ENCODE results near the gene CEP250. TPM values are rescaled to one million over a fixed set of nuclear protein-coding genes. Genes with fewer than 3 reads are reported as not detected.

The CEP250 gene
- total RNA-seq, 1 experiment from 2014 or later, result 41.0 TPM

- Mint-ChIP-seq H3K27me3 (ENCODE audit: insufficient read depth, unreplicated experiment) (peaks cover 9% of the 10 kb centered on the region), H3K36me3 (ENCODE audit: insufficient read depth, unreplicated experiment) (peaks cover 12% of the 10 kb centered on the region), H3K4me3 (ENCODE audit: unreplicated experiment) (no peak overlapping the region), H3K9me3 (ENCODE audit: unreplicated experiment) (no peaks in the 10 kb centered on the region), H3K4me1 (ENCODE audit: insufficient read depth, unreplicated experiment) (no peaks in the 10 kb centered on the region), H3K27ac (ENCODE audit: low read depth, unreplicated experiment) (no peak overlapping the region)
- TF ChIP-seq, protein P1, sequence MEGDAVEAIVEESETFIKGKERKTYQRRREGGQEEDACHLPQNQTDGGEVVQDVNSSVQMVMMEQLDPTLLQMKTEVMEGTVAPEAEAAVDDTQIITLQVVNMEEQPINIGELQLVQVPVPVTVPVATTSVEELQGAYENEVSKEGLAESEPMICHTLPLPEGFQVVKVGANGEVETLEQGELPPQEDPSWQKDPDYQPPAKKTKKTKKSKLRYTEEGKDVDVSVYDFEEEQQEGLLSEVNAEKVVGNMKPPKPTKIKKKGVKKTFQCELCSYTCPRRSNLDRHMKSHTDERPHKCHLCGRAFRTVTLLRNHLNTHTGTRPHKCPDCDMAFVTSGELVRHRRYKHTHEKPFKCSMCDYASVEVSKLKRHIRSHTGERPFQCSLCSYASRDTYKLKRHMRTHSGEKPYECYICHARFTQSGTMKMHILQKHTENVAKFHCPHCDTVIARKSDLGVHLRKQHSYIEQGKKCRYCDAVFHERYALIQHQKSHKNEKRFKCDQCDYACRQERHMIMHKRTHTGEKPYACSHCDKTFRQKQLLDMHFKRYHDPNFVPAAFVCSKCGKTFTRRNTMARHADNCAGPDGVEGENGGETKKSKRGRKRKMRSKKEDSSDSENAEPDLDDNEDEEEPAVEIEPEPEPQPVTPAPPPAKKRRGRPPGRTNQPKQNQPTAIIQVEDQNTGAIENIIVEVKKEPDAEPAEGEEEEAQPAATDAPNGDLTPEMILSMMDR (IDR thresholded peaks at IDR 0.05; ENCODE audit: unreplicated experiment), result no peak
- BruUV-seq (replicated peaks), result no TSS peak
- POLR2A ChIA-PET, result interaction anchor here (0.5 to 1.0 kb wide), 4 partner anchors 11 to 391 kb away, joined by 3 to 4 read pairs (median 3); no protein-coding TSS in a partner anchor
- intact Hi-C loops (cut with micrococcal nuclease), result loop anchor here (10.0 kb wide), 1 partner anchor 102 kb away; the partner anchor contains the start of genes CPNE1 and RBM12
- no peak for DNase-seq (ENCODE audit: unreplicated experiment)
- CTCF ChIA-PET, result interaction anchor here (0.6 to 1.4 kb wide), 2 partner anchors 99 to 431 kb away, joined by 3 to 5 read pairs; no protein-coding TSS in a partner anchor
These were observed 107.2 kb downstream of the CEP250 start for GRCh38 chr20:35562541-35563110.

DNA sequence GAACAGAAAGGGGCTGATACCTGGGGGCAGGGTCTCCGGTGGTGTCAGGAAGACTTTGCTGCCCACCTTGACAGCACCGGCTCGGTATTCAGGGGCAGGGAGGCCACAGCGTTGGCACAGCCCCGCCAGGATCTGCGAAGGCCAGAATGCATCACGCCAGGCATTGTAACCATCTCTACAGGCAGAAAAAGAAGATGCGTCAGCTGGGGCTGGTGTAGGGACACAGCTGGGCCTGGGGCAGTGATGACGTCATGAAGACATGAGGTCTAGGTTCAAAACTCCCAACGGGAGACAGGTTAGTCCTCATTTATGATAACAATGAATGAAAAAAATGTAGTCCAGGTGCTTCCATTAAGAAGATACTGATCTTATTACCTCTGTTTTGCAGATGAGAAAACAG, 108.4 kb downstream of the CEP250 start:
- ChIA-PET CTCF (interaction anchor here (0.6 kb wide), 1 partner anchor 427 kb away, joined by 4 read pairs; no protein-coding TSS in a partner anchor), POLR2A (interaction anchor here (1.0 kb wide), 1 partner anchor 100 kb away, joined by 5 read pairs; no protein-coding TSS in a partner anchor)
- Mint-ChIP-seq H3K27ac (ENCODE audit: low read depth, unreplicated experiment) (no peak overlapping the region), H3K36me3 (ENCODE audit: insufficient read depth, unreplicated experiment) (peaks cover 6% of the 10 kb centered on the region), H3K27me3 (ENCODE audit: insufficient read depth, unreplicated experiment) (peaks cover 11% of the 10 kb centered on the region), H3K9me3 (ENCODE audit: unreplicated experiment) (no peaks in the 10 kb centered on the region), H3K4me1 (ENCODE audit: insufficient read depth, unreplicated experiment) (no peaks in the 10 kb centered on the region), H3K4me3 (ENCODE audit: unreplicated experiment) (no peak overlapping the region)
- DNase-seq (ENCODE audit: unreplicated experiment), result no peak
- TF ChIP-seq, protein P1 (IDR thresholded peaks at IDR 0.05; ENCODE audit: unreplicated experiment), result no peak
- BruUV-seq (replicated peaks), result no TSS peak
- intact Hi-C loops (cut with micrococcal nuclease), result loop anchor here (10.0 kb wide), 1 partner anchor 101 kb away; the partner anchor contains the start of genes CPNE1 and RBM12

DNA sequence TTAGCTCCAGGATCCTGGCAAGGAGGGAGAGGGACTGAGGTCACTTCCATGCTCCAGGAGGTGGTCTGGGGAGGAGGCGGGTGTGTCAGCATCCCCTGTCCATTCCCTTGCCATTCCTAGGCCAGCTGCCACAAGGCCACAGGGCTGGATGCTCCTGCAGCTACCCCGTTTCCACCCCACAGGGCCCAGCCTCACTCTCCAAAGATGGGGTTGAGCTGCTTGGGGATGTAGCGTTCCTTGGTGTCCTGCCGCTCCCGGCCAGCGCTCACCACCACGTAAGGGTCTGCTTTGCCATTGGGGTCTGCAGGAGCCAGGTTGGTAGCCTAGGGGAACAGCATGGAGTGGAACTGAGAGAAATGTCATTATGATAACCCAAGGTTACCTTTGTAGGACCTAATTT, 109.5 kb downstream of the CEP250 start:
- DNase-seq (ENCODE audit: unreplicated experiment), result no peak
- H3K4me3 Mint-ChIP-seq (ENCODE audit: unreplicated experiment), result no peak overlapping the region
- ChIA-PET CTCF (interaction anchor here (1.0 kb wide), 1 partner anchor 52 kb away, joined by 4 read pairs; no protein-coding TSS in a partner anchor), POLR2A (interaction anchor here (0.7 to 1.0 kb wide), 2 partner anchors 55 to 99 kb away, joined by 3 to 5 read pairs; no protein-coding TSS in a partner anchor)
- TF ChIP-seq, protein P1 (IDR thresholded peaks at IDR 0.05; ENCODE audit: unreplicated experiment), result no peak
- no peak overlapping the region for H3K27ac Mint-ChIP-seq (ENCODE audit: low read depth, unreplicated experiment)
- H3K4me1 Mint-ChIP-seq (ENCODE audit: insufficient read depth, unreplicated experiment), result no peaks in the 10 kb centered on the region
- no peaks in the 10 kb centered on the region for H3K36me3 Mint-ChIP-seq (ENCODE audit: insufficient read depth, unreplicated experiment)
- no peaks in the 10 kb centered on the region for H3K9me3 Mint-ChIP-seq (ENCODE audit: unreplicated experiment)
- BruUV-seq (replicated peaks), result no TSS peak
- H3K27me3 Mint-ChIP-seq (ENCODE audit: insufficient read depth, unreplicated experiment), result peaks cover 11% of the 10 kb centered on the region
- intact Hi-C loops (cut with micrococcal nuclease), result loop anchor here (10.0 kb wide), 1 partner anchor 100 kb away; the partner anchor contains the start of genes CPNE1 and RBM12

GRCh38 chr20:35568645-35569044, 113.2 kb downstream of the CEP250 start:
- ChIA-PET POLR2A (interaction anchor here (0.6 kb wide), 1 partner anchor 9 kb away, joined by 3 read pairs; no protein-coding TSS in a partner anchor), CTCF (no interaction called here)
- no TSS peak for BruUV-seq (replicated peaks)
- Mint-ChIP-seq H3K27me3 (ENCODE audit: insufficient read depth, unreplicated experiment) (peaks cover 11% of the 10 kb centered on the region), H3K4me1 (ENCODE audit: insufficient read depth, unreplicated experiment) (no peaks in the 10 kb centered on the region), H3K9me3 (ENCODE audit: unreplicated experiment) (peaks cover 8% of the 10 kb centered on the region), H3K36me3 (ENCODE audit: insufficient read depth, unreplicated experiment) (no peaks in the 10 kb centered on the region), H3K27ac (ENCODE audit: low read depth, unreplicated experiment) (no peak overlapping the region), H3K4me3 (ENCODE audit: unreplicated experiment) (no peak overlapping the region)
- peak; percentile 31 for DNase-seq (ENCODE audit: unreplicated experiment)
- intact Hi-C loops (cut with micrococcal nuclease), result loop anchor here (10.0 kb wide), 1 partner anchor 96 kb away; the partner anchor contains the start of genes CPNE1 and RBM12
- TF ChIP-seq, protein P1 (IDR thresholded peaks at IDR 0.05; ENCODE audit: unreplicated experiment), result peak; percentile 7

All from MCF 10A (cell line).